Measurements from ENCODE around the gene NR5A1. TPM values are rescaled to one million over a fixed set of nuclear protein-coding genes. Genes with fewer than 3 reads are reported as not detected.

The NR5A1 gene
- polyA plus RNA-seq, 2 of the 4 experiments (the other 2 are of a cell fraction) = not detected

DNA sequence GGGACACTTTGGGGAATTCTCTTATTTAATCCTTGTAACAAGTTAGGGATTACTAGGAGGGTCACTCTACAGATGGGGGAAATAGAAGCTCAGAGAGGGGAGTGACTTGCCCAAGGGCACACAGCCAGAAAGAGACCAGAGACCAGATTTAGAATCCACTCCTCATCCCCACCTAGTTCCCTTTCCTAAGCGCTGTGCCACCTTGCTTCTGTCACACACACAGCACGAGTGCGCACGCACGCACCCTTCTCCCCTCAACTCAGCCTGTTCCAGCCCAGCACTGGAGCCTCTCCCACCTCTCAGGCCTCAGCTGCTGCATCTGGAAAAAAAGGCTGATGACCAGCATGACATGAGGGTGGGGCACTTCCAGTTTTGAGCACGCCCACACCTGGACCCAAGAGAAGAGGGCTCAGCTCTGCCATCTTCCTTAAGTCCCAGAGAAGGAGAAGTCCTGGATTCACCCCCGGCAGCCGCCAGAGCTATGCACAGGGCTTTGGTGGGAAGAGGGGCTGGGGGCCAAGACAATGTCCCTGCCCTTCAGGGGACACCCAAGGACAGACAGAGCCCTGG is 18.5 kb downstream of the NR5A1 start:
- ATAC-seq = no peak
- no peak for DNase-seq (ENCODE audit: low read depth in 1 of 2, low spot score in 1 of 2)
- Histone ChIP-seq H3K4me1 (no peaks in the 10 kb centered on the region), H3K9me3 (no peaks in the 10 kb centered on the region), H3K27ac (no peak overlapping the region), H3K4me2 (no peak overlapping the region), H3K4me3 (no peak overlapping the region)
- TF ChIP-seq CBX2 (IDR thresholded peaks at IDR 0.05; ENCODE audit: borderline replicate concordance, low read depth) (no peak), PHF8 (IDR thresholded peaks at IDR 0.05; ENCODE audit: borderline replicate concordance, low read depth) (no peak), ZNF302 (CRISPR knock-in tag; IDR thresholded peaks at IDR 0.05) (no peak), HOXB13 (CRISPR knock-in tag; IDR thresholded peaks at IDR 0.05; ENCODE audit: low read depth) (no peak), SREBF2 (IDR thresholded peaks at IDR 0.05) (no peak), EP300 (IDR thresholded peaks at IDR 0.05) (no peak), JUN (IDR thresholded peaks at IDR 0.05) (no peak), SMC3 (IDR thresholded peaks at IDR 0.05) (no peak), ESRRA (IDR thresholded peaks at IDR 0.05; ENCODE audit: borderline replicate concordance, low read length) (no peak), HDAC2 (IDR thresholded peaks at IDR 0.05) (no peak), NFE2L2 (conservative IDR thresholded peaks at IDR 0.05; ENCODE audit: low read length) (no peak), TP53 (CRISPR knock-in tag; IDR thresholded peaks at IDR 0.05) (no peak)
- WGBS (ENCODE audit: missing lambda C conversion rate) = 87% methylated on average over 7 of the region's 8 CpGs
- POLR2A ChIA-PET = no interaction called here
- CTCF ChIA-PET = interaction anchor here (0.9 to 1.0 kb wide), 2 partner anchors 11 to 70 kb away, joined by 3 read pairs; no protein-coding TSS in a partner anchor
- no peak for FAIRE-seq

DNA sequence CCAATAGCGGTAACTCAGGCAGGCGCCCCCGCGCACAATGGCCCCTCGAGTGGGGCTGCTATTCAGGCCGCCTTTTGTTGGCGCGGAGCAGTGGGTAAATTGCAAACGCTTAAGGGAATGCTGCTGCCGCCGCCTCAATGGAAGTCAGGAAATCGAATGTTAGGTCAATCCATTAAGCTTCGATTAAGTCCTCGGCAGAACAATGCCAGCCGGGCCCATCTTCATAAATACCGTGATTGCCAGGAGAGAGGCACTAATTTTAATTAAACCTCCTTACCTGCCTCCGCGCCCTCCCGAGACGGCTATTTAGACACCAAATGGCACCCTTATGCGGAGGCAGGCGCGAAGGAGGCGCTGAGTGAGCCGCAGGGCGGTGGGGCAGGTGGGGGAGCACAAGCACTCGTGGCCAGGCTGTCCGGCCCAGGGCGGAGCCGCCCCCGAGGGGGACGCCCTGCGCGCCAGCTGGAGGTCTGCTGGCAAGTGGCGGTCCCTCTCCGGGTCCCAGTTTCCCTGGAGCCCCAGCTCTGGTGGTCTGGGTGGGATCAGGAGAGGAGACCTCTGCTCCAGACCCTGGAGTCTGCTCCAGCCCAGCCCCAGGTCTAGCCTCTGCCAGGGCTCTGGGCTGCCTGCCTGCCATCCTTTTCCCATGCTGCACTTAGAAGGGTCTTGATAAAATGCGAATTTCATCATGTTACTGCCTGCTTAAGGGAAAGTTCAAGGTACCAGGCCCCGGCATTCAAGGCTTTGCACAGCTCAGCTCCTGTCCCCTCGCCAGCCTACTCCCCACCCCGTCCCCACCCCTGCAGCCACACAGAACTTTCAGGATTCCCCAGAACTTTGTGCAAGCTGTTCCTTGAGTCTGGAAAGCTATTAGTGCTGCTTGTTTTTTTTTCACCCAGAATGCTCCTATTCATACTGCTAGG is 19.7 kb downstream of the NR5A1 start:
- Histone ChIP-seq H3K9me3 (no peaks in the 10 kb centered on the region), H3K4me1 (no peaks in the 10 kb centered on the region), H3K4me3 (no peak overlapping the region), H3K27ac (no peak overlapping the region), H3K4me2 (no peak overlapping the region)
- ATAC-seq = no peak
- ChIA-PET POLR2A (no interaction called here), CTCF (interaction anchor here (0.9 to 2.0 kb wide), 5 partner anchors 10 to 73 kb away, joined by 3 to 6 read pairs (median 4); no protein-coding TSS in a partner anchor)
- WGBS (ENCODE audit: missing lambda C conversion rate) = 69% methylated on average over 32 of the region's 40 CpGs
- no peak for DNase-seq (ENCODE audit: low read depth in 1 of 2, low spot score in 1 of 2)
- no peak for FAIRE-seq
- TF ChIP-seq RARB (CRISPR knock-in tag; IDR thresholded peaks at IDR 0.05) (no peak), HDAC2 (IDR thresholded peaks at IDR 0.05) (no peak), RFX5 (IDR thresholded peaks at IDR 0.05) (no peak), CEBPB (IDR thresholded peaks at IDR 0.05) (no peak), RNF2 (IDR thresholded peaks at IDR 0.05; ENCODE audit: borderline replicate concordance, low read depth) (no peak), FOSB (CRISPR knock-in tag; IDR thresholded peaks at IDR 0.05) (no peak)
- TF ChIP-seq, protein P1, sequence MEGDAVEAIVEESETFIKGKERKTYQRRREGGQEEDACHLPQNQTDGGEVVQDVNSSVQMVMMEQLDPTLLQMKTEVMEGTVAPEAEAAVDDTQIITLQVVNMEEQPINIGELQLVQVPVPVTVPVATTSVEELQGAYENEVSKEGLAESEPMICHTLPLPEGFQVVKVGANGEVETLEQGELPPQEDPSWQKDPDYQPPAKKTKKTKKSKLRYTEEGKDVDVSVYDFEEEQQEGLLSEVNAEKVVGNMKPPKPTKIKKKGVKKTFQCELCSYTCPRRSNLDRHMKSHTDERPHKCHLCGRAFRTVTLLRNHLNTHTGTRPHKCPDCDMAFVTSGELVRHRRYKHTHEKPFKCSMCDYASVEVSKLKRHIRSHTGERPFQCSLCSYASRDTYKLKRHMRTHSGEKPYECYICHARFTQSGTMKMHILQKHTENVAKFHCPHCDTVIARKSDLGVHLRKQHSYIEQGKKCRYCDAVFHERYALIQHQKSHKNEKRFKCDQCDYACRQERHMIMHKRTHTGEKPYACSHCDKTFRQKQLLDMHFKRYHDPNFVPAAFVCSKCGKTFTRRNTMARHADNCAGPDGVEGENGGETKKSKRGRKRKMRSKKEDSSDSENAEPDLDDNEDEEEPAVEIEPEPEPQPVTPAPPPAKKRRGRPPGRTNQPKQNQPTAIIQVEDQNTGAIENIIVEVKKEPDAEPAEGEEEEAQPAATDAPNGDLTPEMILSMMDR (IDR thresholded peaks at IDR 0.05) = no peak

DNA sequence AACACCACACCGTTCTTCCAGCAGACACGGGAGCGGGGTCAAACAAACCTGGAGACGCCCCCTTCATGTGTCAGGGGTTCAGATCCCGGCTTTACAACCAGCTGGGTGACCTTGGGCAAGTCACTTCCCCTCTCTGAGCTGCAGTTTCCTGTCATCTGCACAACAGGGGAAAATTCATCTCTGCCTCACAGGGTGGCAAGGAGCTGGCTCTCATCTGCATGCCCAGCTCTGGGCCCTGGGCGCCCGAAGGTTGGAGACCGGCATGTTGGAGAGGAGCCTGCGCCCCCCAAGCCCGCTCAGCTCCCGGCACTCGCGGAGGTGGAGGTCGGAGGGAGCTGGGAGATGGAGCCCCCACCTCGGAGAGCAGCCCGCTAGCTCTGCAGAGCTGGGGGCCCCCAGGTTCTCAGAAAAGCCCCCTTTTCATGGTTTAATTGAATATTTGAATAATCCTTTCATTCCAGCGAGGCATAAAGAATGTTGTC is 20.4 kb downstream of the NR5A1 start:
- CTCF ChIA-PET = interaction anchor here (0.9 to 2.0 kb wide), 5 partner anchors 9 to 72 kb away, joined by 3 to 6 read pairs (median 4); no protein-coding TSS in a partner anchor
- FAIRE-seq = no peak
- ATAC-seq = no peak
- no peaks in the 10 kb centered on the region for H3K4me1 ChIP-seq
- TF ChIP-seq RCOR1 (IDR thresholded peaks at IDR 0.05; ENCODE audit: low read depth, low read length) (no peak), RFX5 (IDR thresholded peaks at IDR 0.05) (no peak), FOXS1 (CRISPR knock-in tag; IDR thresholded peaks at IDR 0.05) (no peak), NR3C1 (IDR thresholded peaks at IDR 0.05) (no peak), KDM1A (IDR thresholded peaks at IDR 0.05; ENCODE audit: low read depth) (no peak), CEBPB (IDR thresholded peaks at IDR 0.05) (no peak), POLR2AphosphoS2 (conservative IDR thresholded peaks at IDR 0.05; ENCODE audit: low read length) (no peak), HOXB5 (CRISPR knock-in tag; IDR thresholded peaks at IDR 0.05) (no peak), HDAC2 (IDR thresholded peaks at IDR 0.05) (no peak), TFCP2L1 (CRISPR knock-in tag; IDR thresholded peaks at IDR 0.05) (no peak), ZSCAN20 (CRISPR knock-in tag; IDR thresholded peaks at IDR 0.05) (no peak), HOXA7 (CRISPR knock-in tag; IDR thresholded peaks at IDR 0.05) (no peak), EHMT2 (IDR thresholded peaks at IDR 0.05; ENCODE audit: low read depth) (no peak), POLR2A (IDR thresholded peaks at IDR 0.05; ENCODE audit: low read length) (no peak), MYC (IDR thresholded peaks at IDR 0.05; ENCODE audit: borderline replicate concordance, low read length) (no peak), MAZ (IDR thresholded peaks at IDR 0.05; ENCODE audit: borderline replicate concordance, low read depth, low read length) (no peak), PBX3 (IDR thresholded peaks at IDR 0.05) (no peak), HEYL (CRISPR knock-in tag; IDR thresholded peaks at IDR 0.05) (no peak)
- 37% methylated on average over 12 of the region's 17 CpGs for WGBS (ENCODE audit: missing lambda C conversion rate)
- no peak overlapping the region for H3K4me3 ChIP-seq
- no peaks in the 10 kb centered on the region for H3K9me3 ChIP-seq
- no peak for DNase-seq (ENCODE audit: low read depth in 1 of 2, low spot score in 1 of 2)
- no peak overlapping the region for H3K27ac ChIP-seq
- H3K4me2 ChIP-seq = no peak overlapping the region
- POLR2A ChIA-PET = no interaction called here

All from A549 (cell line).